GM21423 (cell line): Measurements from ENCODE around the gene SIGLEC1.

Experiments
- ATAC-seq: cut with Tn5 transposase; IDR thresholded peaks from one replicate; pipeline ENCODE4 v1.9.1; 2021; ENCODE audit warnings: mild to moderate bottlenecking, moderate library complexity; ENCODE audit not compliant: unreplicated experiment

The SIGLEC1 gene

DNA sequence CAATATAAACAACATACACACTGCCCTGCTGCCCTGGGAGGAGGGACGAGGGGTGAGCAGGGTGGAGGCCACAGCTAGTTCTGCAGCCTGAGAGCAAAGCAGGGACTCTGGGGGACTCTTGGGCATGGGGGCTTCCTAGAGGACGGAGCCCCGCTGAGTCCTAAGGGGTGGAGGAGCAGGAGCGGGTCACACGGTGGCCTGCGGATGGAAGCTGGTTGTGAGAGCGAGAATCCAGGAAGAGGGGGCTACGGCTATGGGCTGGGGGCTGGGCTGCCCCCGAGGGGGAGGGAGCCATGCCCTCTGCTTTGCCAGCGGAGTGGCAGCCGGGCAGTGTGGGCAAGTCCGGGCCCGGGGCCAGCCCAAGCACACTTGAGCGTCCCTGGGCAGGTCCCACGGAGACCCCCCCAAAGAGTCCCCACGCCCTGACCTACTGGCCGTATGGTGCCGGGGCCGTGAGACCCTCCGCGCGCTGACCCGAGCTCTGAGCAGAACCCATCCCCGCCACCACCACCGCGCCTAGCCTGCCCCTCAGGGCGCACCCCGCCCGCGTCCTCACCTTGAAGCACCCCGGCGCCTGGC is 31.0 kb downstream of the SIGLEC1 start:
- ATAC-seq, result no peak

DNA sequence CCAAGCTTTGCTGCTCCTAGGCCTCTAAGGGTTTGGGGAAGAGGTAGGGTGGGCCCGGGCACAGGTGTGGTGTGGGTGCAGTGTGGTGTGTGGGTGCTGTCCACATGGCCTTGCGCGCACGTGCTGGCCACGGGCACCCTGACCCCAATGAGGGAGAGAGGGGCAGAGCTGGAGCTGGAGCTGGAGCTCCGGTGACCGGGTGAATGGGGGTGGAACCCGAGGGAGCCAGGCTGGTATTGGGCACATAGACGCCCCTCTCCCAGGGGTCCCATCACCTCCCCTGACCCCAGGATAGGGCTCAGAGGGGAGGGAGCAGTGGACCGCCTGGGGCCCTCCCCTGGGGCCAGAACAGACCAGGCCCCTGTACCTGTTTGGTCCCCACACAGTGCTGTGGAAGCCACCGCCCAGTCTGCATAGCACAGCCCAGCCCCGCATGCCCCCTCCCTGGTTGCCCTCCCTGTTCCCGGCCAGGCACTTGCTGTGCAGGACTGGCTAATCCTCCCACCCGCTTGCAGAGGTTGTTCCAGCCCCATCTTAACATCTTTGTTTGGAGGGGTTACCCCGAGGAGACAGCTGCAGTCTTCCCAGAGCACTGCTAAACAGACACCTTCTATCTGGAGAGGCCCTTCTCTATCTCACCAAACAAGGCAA is 31.6 kb downstream of the SIGLEC1 start:
- ATAC-seq, result no peak

DNA sequence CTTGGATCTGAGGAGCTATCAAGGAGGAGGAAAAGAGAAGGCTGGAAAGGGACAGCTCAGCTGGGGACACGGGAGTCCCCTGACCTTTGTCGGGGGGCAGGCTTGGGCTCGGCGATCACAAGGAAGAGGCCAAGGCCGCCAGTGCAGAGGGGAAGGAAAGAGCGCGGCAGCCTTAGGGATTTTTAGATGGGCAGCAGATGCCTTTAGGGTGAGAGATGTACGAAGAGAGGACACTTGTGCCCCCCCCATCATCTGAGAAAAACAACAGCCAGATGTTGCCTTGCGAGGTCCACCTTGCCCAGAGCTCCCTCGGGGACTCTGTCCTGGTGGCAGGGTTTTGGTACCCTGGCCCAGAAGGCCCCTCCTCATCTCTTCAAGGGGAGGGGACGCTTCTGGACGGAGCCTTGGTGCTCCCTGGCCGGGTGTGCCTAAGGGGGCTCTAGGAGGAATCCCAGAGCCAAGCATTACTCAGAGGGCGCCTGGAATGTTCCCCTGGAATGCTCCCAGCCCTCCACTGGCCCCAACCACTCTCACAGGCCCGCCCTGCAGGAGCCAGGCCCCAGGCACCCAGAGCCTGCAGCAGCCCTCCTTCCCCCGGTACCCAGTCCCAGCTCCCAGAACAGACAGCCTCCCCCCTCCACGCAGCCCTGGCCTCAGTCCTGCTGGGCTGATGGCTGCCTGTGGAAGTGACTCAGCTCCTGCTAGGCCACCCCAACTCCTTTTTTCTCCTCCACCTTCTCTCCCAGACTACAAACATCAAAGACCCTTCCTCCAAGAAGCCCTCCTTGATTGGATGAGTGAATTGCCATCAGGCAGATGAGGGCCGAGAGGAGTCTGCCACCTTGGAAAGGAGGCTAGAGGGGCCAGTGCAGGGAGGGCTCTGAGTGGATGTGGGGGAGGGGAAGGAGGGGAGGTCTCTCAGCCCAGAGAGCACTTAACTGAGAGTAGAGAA is 32.4 kb downstream of the SIGLEC1 start:
- ATAC-seq, result no peak

DNA sequence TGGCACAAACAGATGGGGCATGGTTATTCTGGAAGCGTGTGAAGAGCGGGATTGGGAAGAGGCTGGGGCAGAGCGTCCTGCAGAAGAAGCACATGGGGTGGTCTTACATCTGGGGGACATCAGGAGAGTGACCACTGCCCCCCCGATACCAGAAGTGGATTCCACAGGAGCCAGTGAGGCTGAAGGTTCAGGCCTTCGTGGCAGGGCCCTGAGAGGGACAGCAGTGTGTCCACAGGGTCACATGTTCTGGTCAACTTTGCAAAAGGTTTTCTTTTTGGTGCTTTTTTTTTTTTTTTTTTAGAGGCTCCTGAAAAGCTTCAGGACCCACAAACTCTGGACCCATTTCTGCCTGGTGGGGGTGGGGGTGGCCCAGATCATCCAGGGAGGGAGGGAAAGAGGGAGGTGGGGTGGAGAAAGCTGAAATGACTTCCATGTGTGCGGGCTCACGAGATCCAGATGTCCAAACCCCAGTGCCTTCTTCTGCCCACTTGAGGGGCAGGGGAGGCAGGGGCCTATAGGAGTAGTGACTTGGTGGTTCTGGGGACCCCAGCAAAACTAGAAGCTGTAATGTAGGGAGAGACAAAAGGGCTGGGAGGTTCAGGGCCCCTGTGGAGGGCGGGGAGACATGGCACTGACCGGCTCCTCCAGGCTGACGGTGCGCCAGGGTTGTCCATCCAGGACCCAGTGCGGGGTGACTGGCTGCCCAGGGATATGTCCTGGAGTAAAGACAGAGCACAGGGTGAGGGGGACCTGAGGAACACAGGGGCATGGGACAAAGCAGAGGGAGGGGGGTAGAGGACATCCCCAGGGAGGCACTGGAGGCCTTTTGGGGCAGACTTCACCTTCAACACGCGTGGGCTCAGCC is 33.3 kb downstream of the SIGLEC1 start:
- ATAC-seq, result no peak

DNA sequence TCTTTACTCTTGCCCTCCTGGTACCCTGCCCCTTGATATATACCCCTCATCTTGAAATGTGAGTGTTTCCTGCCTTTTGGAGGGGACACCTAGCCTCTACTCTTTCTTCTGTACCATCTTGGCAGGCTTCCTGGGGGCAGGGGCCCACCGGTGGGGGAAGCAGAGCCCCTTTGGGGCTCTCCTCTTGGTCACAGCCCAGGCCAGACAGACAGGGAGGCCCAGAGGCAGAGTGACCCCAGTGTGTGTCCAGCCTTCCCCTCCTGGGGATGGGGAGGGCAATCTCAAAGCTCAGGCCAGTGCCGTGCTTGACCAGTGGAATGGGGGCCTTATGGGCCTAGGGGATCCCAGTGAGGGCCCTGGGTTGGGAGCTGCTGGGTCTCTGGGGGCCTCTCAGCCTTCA is 34.2 kb downstream of the SIGLEC1 start:
- ATAC-seq, result no peak

DNA sequence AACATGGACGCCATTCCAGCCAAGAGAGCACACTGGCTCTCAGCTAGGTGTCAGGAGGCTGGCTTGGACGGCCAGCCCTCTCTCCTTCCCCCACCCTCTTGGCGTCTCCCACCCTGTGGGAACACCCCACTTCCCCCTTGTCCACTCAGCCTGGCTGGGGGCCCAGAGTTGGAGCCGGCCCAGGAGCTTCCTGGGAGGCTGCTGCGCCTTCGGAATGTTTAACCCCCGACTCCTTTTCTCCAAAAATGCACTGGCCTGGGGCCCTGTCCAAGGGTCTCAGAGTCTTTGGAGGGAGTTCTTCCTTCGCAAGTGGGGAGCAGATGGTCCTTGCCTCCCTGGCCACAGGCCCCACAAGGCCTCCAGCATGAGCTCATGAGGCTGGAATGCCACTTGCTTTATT is 34.7 kb downstream of the SIGLEC1 start:
- no peak for ATAC-seq

DNA sequence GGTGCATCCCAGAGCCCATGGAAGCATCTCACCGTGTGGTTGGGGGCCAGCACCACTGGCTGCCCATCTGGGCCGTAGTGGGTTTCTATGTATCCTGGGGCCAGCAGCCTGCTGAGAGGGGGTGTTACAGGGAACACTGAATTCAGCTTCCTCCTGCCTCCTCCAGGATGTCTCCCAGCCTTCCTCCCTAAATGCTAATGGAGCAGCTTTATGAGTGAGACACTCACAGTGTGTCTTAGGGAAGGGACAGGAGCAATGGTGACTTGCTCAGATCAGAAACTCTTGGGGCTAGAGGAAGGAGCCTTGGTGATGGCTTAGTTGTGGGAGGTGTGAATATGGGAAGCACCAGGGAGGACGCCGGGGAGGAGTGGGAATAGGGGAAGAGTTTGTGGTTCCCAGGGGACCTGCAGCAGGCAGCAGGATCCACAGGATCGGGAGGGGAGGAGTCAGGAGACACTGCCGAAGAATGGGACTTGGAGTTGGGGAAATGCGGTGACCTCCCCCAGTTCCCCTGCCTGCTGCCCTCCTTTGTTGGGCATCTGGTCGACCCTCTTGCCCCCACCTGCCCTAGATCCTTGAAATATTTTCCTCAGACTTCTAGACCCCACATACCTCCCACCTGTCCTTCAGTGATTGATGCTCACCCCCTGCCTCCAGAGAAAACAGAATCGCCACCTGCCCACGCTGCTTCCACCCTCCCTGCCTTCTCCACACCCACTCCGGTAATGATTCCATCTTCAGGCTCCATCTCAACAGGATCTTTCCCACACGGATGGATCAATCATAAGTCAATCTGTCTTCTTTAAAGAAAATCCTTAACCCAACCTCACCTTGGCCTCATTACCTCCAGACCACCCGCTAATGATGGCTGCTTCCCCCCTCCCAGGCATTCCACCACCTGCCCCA is 37.2 kb downstream of the SIGLEC1 start:
- ATAC-seq, result no peak

DNA sequence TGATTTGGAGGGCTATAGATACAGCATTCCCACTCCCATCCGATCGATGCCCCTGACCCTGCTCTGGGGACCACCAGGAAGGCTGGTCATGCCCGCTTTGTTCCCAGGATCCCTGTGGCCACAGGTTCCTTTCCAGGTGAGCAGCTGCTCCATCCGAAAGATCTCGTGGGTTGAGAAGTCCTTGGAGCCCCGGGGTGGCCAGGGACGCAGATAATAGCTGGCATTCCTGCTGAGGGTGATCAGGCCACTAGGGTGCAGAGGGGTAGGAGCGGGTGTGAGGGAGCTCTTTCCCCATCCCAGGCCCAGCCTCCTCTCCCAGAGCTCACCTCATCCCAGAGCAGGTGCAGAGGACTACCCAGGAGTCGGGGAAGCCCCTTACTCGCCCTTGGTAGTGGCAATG is 38.0 kb downstream of the SIGLEC1 start:
- no peak for ATAC-seq

DNA sequence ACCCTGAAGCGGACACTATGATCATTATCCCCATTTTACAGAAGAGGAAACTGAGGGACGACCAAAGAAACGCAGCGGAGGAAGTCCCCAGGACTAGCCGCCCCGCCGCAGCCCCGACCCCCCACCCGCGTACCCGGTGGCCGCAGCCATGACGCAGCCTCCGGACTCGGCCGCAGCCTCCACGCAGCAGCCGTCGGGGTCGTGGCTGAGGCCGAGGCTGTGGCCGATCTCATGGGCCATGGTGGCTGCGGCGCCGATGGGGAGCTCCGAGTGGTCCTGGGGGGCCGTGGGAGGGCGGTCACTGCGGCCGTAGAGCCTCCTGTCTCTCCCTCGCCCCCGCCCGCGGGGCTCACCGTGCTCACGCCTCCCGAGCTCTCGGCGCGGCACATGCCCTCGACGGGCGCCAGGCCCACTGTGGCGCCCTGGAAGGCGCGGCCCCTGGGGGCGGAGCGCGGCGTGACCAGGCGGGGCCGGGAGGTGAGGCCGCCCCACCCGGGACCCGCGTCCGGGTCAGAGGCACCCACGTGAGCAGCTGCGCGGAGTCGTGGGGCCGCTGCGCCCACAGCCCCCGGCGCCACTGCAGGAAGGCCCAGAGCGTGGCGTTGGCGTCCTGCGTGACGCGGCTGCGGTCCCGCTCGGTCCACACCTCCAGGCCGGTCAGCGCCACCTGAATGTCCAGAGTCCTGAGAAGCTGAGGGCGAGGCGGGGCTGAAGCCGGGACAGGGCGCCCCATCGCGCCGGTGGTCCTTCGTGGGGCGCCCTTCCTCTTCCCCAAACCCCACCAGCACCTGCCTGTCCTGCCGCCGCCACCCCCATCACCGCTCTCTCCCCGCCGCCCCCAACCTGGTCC is 39.0 kb downstream of the SIGLEC1 start:
- ATAC-seq, result no peak

DNA sequence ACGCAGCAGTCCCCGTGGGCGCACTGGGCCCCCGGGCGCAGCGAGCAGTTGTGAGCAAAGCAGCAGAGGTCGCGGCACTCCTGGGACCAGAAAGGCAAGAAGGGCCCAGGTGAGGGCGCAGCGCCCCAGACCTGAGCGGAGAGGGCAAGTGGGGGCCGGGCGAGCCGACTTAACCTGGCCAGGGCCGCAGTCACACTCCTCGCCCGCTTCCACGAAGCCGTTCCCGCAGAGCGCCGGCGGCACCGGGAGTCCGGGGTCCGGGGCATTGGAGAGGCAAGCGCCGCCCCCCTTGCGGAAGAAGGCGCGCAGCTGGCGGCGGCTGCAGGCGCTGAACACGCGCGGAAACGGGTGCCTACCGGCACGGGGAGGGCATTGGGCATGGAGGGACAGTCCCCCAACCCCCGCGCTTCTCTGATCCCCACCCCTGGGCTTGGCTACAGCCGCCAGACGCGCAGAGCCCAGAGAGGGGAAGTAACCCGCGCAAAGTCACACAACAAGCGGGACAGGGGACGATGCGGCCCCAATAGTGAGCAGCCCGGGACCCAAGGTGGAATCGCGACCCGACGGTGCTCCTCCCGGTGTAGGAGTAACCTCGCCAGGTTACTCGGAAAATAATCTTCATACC is 39.7 kb downstream of the SIGLEC1 start:
- ATAC-seq, result no peak

DNA sequence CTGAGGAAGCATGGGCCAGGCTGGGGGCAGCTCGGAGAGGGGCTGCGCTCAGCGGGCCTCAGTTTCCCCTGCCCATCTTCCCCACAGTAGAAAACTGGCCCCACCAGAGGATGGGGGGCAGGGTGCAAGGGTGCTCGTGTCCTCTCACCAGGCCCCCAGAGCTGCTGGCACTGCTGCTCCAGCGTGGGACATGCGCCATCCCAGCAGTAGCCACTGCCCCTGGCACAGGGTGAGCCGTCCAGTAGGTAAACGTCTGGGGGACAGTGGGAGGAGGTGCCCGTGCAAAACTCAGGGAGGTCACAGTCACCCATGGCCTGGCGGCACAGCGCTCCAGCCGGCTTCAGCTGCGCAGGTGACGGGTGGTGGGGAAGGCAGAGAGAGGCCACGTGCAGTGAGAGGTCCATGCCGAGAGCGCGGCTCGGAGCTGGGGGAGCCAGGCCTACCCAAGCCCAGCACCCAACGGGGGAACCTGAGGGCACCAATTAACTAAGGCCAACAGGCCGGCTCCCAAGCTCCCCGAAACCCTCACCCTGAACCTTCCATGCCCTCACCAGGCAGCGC is 40.3 kb downstream of the SIGLEC1 start:
- ATAC-seq, result no peak

DNA sequence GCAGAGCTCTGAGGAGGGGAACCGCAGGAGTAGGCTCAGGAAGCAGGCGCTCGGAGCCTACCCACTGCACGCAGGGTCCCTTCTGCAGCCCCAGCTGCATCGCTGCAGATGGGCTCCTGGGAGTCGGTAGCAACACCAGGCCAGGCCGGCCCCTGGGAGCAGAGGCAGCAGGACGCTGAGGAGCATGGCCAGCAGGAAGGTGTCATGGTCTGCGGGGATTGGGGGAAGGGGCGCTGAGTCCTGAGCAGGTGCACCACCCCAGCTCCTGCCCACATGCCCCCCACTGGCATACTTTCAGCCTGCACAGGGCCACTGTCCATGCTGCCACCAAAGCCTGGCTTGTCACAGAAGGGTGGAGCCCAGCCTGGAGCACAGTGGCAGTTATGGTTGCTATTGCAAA is 41.5 kb downstream of the SIGLEC1 start:
- no peak for ATAC-seq

DNA sequence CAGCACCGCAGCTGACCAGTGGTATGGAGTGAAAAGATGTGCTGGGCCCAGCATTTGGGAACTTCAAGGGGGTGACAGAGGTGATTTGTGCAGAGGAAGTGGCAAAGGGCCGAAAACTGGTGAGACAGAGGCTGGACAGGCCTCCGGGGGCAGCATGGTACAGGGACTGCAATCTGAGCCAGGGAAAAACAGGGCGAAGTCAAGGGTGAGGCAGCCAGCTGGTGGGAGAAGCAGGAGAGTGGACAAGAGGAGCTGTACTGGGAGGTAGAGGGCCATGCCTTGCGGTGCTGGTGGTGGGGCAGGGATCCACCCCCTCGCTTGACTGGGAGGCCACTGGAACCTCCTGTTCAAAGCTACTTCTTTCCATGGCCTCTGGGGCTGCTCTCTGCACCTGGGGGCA is 41.9 kb downstream of the SIGLEC1 start:
- no peak for ATAC-seq

DNA sequence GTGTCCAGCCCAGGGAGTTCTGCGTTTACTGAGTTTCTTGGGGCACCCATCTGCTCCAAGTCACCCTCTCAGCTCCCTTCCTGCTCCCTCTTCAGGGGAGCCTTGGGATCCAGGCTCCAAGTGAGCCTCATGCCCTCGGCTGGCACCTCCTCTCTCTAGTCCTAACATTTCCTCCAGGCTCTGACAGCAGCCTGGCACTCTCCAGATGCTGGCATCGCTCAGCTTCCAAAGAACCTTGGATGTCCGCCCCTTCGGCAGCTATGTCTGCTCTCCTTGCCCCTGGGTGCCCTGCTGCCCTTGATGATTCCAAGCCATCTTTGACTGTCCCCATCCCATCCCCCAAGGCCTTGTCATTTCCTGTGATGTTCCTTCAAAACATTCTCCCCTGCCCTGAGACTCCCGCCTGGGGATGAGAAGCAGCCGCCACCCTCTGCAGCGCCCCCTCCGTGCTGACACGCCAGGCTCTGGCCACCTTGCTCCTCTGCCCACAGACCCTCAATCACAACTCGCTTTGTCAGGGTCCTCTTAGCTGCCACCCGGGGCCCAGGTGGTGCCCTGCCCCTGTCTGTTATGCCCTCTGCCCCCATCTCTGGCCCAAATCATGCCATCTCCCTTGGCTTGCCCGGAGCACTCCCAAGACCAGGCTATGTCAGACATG is 42.6 kb downstream of the SIGLEC1 start:
- no peak for ATAC-seq

DNA sequence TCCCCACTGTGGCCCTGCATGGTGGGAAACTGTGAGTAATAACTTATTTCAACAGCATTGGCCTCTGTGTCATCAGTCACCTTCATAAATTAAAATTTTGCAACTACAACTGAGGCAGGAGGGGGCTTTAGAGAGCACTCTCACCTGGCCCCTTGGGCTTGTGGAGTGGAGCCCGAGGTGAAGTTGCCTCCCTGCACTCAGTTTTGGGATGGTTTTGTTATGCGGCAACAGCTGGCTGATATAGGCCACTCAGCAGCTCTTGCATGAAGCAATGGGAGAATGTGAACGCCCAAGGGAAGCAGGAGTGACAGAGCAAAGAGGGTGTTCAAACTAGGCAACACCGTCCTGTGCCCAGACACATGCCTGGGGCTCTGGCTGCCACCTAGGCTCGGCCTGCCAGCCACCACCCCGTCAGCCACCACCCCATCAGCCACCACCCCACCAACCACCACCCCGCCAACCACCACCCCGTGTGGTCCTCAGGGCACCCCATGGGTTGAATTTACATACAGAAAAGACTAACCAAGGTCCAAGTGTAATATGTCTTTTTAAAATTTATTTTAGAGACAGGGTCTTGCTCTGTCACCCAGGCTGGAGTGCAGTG is 44.9 kb downstream of the SIGLEC1 start:
- ATAC-seq, result no peak

DNA sequence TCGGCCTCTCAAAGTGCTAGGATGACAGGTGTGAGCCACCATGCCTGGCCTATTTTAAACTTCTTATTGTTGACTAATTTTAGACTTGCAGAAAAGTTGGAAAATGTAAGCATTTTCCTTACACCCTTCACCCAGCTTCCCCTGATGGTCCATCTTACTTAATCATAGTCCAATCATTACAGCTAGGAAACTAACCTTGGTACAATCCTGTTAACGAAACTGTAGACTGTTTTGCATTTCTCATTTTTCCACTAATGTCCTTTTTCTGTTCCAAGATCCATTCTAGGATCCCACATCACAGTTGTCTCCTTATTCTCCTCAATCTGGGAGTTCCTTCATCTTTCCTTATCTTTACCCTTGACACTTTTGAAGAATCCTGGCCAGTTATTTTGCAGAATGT is 48.5 kb downstream of the SIGLEC1 start:
- no peak for ATAC-seq

DNA sequence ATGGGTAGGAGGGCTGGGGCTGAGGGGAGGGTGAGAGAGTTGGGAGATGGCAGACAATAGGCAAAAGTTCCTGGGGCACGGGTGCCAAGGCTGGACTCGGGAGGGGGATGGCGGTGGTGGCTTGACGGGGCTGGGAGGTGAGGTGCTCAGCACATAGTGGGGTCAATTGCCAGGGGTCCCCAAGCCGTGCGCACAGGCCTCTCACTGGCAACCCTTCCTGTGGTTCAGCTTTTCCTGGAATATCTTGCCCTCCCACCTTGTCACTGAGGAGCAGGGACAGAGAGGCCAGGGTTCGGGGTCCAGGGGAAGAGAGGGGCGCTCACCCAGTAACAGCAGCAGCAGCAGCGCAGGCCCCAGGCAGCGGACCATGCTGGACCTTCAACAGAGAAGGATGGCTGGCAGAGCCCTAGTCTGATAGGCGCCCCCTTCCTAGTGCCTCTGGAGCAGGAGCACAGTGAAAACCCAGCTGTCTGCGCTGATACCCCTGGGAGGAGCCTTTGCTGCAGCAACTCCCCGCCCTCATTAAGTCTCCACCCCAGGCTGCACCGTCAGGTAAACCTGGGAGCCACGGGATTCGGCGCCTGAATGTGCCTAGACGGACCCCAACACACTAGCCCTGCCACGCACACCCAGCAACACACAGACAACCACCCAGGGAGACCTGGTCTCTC is 49.2 kb downstream of the SIGLEC1 start, which contains the start of gene GFRA4:
TSS of gene GFRA4 (minus strand) at position 369 of the 671 bp plus-strand sequence. CDS start at position 369, 0 bp downstream.
- no peak for ATAC-seq
